ENCODE measurements around the gene MPPED1.
A peak's percentile ranks its signal among the peaks of the same experiment; 100 is the strongest.

The MPPED1 gene

DNA sequence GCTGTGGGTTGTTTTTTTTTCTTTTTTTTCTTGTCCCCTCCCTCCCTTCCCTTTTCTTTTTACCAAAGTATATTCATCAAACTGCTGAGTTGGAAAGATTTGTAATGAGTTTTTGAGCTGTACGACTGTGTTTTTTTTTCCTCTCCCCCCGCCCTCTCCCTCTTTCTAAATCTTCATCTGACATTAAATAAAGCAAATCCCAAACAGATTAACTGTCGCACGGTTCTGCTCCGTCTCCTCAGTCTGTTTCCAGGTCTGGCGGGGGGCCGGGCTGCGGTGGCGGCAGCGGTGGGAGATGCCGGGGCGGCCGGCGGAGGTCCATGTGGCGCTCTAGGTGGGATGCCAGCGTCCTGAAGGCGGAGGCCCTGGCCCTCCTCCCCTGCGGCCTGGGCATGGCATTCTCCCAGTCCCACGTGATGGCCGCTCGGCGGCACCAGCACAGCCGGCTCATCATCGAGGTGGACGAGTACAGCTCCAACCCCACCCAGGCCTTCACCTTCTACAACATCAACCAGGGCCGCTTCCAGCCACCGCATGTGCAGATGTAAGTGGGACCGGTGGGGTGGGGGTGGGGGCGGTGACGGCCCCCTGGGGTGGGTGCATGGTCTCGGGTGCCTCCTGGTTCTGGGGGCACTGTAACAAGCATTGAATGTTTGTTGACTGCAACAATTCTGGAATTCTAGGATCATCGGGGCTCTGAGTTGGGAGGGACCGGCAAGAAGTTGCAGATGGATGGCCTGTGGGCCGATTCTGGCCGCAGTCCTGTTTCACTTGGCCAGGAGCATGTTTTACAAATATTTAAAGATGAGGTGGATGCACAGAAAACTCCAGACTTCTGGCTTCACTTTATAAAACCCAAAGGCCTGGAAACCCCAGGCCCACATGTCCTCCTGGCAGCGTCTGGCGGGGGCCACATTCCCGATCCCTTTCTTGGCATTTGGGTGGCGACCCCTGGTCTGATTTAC is 13.1 kb downstream of the MPPED1 start:
- no peak for DNase-seq
- H3K27me3 Mint-ChIP-seq, result peaks cover 8% of the 10 kb centered on the region
- no peaks in the 10 kb centered on the region for H3K4me1 Mint-ChIP-seq
- no peak overlapping the region for H3K4me3 Mint-ChIP-seq
- no peaks in the 10 kb centered on the region for H3K36me3 Mint-ChIP-seq
- H3K27ac Mint-ChIP-seq, result no peak overlapping the region
- CTCF ChIA-PET, result no interaction called here
- no peaks in the 10 kb centered on the region for H3K9me3 Mint-ChIP-seq

DNA sequence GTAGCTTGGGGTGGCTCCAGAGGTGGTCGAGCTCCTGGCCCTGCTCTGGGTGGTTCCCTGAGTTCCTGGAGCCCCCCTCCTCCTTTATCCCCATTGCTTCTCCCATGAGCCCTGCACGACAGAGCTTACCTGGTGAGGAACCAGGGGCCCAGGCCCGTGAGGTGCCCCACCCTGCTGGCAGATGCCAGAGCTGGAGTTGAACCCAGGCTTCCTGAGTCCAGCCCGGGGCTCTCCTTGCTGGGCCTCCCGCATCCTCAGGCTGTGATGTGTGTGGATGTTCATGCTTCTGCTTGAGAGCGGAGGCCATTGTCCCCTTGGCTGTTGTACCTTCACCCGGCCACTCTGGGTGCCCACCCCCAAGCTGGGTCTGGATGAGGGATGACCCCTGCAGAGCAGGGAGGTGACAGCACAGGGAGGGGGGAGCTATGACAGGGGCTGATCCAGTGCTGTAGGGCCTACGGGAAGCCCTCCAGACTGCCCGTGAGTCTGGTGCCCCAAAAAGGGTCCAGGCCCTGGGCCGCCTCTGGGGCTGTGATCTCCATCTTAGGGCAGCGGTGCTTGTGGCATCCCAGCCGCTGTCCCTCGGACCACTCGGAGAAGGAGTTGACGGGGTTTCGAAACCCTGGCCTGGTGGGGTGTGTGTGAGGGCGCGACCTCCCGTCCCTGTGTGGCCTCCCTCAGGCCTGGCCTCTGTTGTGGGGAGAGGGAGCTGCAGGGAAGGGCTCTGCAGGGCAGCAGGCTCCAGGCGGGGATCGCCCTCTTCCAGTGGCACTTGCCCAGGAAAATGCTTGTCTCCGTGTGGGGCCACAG is 14.4 kb downstream of the MPPED1 start:
- CTCF ChIA-PET, result no interaction called here
- Mint-ChIP-seq H3K27ac (no peak overlapping the region), H3K4me3 (no peak overlapping the region), H3K9me3 (no peaks in the 10 kb centered on the region), H3K36me3 (no peaks in the 10 kb centered on the region), H3K4me1 (no peaks in the 10 kb centered on the region), H3K27me3 (peaks cover 15% of the 10 kb centered on the region)
- DNase-seq, result no peak

DNA sequence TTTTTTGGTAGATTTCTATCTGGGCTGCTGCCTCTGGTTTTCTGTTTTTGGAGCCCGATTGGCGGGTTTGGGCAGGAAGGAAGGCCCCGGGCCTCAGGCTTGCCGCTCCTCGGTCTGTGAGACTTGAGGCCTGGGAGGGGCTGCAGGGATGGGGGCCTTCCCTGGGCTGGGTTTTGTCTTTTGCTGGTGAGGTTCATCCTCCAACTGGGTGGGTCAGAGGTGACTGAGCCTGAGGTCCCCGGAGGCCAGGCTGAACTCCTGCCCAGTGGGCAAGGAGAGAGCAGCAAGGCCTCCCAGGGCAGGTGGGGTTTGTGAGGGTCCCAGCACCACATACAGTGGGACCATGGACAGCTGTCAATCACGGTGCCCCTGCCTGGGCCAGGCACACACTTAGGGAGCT is 15.0 kb downstream of the MPPED1 start:
- no peaks in the 10 kb centered on the region for H3K9me3 Mint-ChIP-seq
- no peak for DNase-seq
- H3K27ac Mint-ChIP-seq, result no peak overlapping the region
- no peaks in the 10 kb centered on the region for H3K4me1 Mint-ChIP-seq
- CTCF ChIA-PET, result no interaction called here
- peaks cover 21% of the 10 kb centered on the region for H3K27me3 Mint-ChIP-seq
- H3K4me3 Mint-ChIP-seq, result no peak overlapping the region
- H3K36me3 Mint-ChIP-seq, result no peaks in the 10 kb centered on the region

DNA sequence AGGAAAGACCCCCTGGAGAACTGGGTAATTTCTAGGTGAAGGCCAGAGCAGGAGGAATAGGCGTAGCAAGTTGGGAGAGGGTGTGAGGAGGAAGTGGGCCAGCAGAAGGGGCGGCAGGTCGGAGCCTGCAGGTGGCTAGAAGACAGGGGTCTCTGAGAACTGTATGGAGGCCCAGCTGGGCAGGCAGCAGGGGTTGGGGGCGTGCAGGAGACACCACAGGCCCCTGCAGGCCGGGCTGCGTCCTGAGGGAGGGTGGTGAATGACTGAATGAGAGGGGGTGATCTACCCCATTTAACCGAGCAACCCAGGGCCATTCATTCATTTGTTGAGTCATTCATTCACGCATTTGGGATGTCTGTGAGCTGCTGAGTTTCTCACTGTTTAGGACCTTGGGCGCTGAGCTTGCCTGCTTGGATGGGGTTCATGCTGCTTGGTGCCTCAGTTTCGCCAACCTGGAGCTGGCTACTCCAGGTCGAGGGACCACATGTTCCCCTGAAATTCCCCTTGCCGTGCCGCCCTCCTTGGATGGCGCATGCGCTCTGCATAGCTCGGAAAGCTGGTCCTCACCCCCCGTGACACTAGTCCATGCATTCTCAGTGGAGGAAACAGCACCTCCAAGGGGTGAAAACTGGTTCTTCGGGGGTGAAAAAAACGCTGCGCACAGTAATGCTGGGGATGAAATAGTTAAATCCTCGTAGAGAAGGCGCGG is 15.6 kb downstream of the MPPED1 start:
- CTCF ChIA-PET, result no interaction called here
- Mint-ChIP-seq H3K27ac (no peak overlapping the region), H3K27me3 (peaks cover 28% of the 10 kb centered on the region), H3K4me1 (no peaks in the 10 kb centered on the region), H3K36me3 (no peaks in the 10 kb centered on the region), H3K4me3 (no peak overlapping the region), H3K9me3 (no peaks in the 10 kb centered on the region)
- no peak for DNase-seq

DNA sequence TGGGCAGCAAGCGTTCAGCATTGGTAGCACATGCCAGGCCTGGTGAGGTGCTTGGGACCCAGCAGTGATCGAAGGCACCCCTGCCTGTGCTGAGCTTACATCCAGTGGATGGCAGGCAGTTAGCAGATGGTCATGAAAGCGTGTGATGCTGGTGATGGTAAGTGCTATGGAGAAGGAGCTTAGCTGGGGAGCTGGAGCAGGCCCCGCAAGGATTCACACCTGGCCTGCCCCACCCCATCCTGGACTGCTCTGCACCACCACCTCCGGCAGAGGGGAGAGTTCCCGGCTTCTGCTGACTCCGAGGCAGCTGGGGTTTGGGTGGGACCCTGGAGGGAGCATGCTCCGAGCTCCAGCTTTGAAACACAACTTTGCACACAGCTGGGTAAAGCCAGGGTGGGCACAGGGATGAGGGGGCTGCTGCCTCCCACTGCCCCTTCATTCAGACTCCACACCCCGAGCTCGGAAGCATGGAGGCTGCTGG is 16.2 kb downstream of the MPPED1 start:
- Mint-ChIP-seq H3K36me3 (no peaks in the 10 kb centered on the region), H3K27me3 (peaks cover 28% of the 10 kb centered on the region), H3K9me3 (no peaks in the 10 kb centered on the region), H3K27ac (no peak overlapping the region), H3K4me1 (no peaks in the 10 kb centered on the region), H3K4me3 (no peak overlapping the region)
- no peak for DNase-seq
- CTCF ChIA-PET, result no interaction called here

DNA sequence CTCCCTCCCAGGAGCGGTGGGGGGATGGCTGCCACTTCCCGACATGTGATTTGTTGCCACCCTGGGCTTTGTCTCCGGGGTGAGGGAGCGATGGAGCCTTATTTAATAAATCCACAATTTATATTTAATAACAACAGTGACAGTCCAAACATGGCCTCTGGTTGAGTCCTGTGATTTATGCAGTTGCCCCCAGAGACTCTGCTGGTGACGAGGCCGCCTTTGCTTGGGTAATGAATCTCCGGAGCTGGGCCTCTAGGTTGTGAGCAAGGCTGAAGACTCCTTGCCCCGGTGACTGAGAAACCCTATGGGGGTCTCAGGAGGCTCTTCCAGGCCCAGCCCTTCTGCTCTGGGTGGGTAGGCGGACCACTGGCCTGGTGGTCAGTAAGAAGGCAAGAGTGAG is 16.7 kb downstream of the MPPED1 start:
- H3K27me3 Mint-ChIP-seq, result peaks cover 28% of the 10 kb centered on the region
- H3K36me3 Mint-ChIP-seq, result no peaks in the 10 kb centered on the region
- DNase-seq, result no peak
- no peak overlapping the region for H3K4me3 Mint-ChIP-seq
- no peaks in the 10 kb centered on the region for H3K9me3 Mint-ChIP-seq
- H3K4me1 Mint-ChIP-seq, result no peaks in the 10 kb centered on the region
- CTCF ChIA-PET, result no interaction called here
- H3K27ac Mint-ChIP-seq, result no peak overlapping the region

DNA sequence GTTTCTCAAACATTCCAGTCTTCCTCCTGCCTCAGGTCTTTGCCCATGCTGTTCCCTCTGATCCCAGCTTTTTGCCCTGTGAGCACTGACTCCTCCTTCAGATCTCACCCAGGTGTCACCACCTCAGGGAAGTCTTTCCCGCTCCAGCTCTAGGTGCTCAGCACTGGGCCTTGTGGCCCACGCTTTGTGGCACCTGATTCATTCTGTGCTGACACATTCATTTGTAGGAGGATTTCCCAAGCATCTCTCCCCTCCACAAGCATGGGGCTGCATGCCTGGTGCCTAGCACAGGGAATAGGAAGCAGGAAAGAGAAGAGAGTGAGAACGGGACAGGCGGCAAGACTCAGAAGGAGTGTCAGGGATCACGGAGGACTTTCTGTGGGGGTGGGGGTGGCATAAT is 17.6 kb downstream of the MPPED1 start:
- Mint-ChIP-seq H3K27ac (no peak overlapping the region), H3K4me3 (no peak overlapping the region), H3K4me1 (no peaks in the 10 kb centered on the region), H3K36me3 (no peaks in the 10 kb centered on the region), H3K9me3 (no peaks in the 10 kb centered on the region), H3K27me3 (peaks cover 28% of the 10 kb centered on the region)
- CTCF ChIA-PET, result no interaction called here
- DNase-seq, result no peak

DNA sequence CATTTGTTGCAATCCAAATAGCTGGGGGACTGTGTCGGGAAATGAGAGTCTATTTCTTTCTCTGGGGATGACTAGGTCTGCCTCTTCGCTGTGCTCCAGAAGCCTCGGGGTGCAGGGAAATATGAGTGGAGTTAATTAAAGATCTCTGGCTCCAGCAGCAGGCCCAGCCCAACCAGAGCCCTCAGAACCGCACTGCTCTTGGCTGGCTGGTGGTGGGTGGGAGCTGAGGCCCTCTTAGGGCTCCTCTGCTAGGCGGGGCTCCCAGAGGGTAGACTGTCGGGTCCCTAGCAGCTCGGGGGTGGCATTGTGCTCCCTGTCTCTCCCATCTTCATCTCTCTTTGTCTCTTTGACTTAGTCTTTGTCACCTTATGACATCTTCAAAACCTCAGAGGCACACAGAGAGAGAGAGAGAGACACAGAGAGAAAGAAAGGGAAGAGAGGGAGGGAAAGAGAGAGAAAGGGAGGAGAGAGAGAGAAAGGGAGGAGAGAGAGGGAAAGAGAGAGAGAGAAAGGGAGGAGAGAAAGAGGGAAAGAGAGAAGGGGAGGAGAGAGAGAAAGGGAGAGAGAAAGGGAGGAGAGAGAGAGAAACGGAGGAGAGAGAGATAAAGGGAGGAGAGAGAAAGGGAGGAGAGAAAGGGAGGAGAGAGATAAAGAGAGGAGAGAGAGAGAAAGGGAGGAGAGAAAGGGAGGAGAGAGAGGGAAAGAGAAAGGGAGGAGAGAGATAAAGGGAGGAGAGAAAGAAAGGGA is 20.2 kb downstream of the MPPED1 start:
- H3K27ac Mint-ChIP-seq, result no peak overlapping the region
- H3K4me1 Mint-ChIP-seq, result no peaks in the 10 kb centered on the region
- no peaks in the 10 kb centered on the region for H3K9me3 Mint-ChIP-seq
- DNase-seq, result no peak
- no peak overlapping the region for H3K4me3 Mint-ChIP-seq
- CTCF ChIA-PET, result no interaction called here
- no peaks in the 10 kb centered on the region for H3K36me3 Mint-ChIP-seq
- H3K27me3 Mint-ChIP-seq, result peaks cover 28% of the 10 kb centered on the region

DNA sequence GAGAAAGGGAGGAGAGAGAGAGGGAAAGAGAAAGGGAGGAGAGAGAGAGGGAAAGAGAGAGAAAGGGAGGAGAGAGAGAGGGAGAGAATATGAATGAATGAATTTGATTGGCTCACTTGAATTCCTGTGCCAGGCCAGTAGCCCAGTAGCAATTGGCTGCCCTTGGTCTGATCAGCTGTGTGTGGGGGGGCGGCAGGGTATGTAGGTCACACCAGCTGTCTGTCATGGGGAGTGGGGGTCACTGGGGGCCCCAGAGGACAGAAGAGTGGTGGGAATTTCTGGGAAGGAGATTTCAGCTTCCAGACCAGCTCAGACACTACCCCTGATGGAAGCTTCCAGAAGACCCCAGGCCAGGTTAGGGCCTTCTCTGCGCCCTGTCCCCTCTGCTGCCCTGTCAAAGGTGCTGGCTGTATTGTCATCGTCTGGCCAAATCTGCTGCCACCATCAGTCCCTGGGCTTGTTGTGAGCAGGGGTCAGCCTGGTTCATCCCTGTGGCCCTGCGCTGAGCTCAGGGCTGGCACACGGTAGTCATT is 21.1 kb downstream of the MPPED1 start:
- no peak overlapping the region for H3K27ac Mint-ChIP-seq
- no peaks in the 10 kb centered on the region for H3K4me1 Mint-ChIP-seq
- H3K9me3 Mint-ChIP-seq, result no peaks in the 10 kb centered on the region
- peaks cover 28% of the 10 kb centered on the region for H3K27me3 Mint-ChIP-seq
- CTCF ChIA-PET, result no interaction called here
- H3K36me3 Mint-ChIP-seq, result no peaks in the 10 kb centered on the region
- H3K4me3 Mint-ChIP-seq, result no peak overlapping the region
- peak; percentile 10 for DNase-seq

DNA sequence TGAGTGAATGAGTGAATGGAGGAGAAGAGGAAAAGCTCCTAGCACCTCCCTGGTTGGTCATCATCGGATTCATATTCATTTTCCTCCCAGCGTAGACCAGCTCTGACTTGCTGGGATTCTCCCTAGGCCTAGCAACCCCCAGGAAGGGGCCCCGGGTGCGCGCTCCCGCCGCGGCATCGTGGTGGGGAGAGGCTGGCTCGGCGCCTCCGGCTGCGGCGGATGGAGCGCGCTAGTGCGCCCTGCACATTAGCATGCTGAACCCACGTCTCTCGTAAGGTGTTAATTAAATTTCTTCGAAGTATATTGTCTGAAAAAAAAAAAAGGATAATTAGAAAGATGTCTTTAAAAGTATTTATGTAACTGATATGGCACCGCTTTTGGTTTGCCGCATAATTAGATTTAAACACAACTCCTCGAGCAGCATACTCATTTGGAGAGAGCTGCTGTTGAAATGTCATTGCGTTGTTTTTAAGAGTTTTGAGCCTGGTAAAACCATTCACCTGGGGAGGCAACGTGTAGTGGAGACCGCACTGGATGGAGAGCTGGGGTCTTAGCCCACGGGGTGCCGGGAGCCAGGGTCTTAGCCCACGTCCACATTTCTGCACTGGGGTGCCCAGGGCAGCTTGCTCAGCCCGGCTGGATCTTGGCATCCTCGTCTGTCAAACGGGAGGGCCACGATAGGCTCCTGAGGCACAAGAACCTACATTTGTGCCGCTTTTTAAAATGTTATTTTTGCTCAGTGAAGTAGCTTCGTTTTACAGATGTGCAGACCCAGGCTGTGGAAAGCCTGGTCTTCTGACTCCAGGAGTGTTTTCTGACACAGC is 21.8 kb downstream of the MPPED1 start:
- Mint-ChIP-seq H3K27me3 (peaks cover 28% of the 10 kb centered on the region), H3K27ac (no peak overlapping the region), H3K4me1 (no peaks in the 10 kb centered on the region), H3K4me3 (no peak overlapping the region), H3K9me3 (no peaks in the 10 kb centered on the region), H3K36me3 (no peaks in the 10 kb centered on the region)
- no peak for DNase-seq
- CTCF ChIA-PET, result no interaction called here

DNA sequence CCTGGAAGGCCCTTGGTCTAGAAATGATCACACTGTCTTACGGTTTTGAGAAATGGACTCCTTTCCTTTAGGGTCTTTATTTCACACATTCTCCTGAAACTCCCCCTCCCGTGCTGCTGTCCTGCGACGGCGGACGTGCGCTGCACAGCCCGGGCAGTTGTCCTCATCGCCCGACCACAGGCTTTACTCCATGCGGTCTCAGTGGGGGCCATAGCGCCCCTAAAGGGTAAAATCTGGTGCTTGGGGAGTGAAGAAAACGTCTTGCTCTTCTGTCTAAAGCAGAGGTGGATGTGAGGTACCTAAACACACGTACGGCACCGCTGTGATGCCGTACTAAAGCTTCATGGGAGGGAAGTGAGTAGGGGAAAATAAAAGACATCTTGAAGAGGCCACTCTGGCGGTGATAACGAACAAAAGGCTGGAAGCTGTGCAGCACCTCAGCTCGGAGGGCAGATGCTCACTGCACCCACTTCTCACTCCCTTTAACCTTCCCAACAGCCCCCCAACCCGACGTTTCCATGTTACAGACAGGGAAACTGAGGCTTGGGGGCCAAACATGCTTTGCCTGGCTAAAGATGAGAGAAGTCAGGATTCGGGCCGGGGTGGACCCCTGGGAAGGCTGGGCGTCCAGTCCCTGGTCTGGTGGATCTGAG is 22.6 kb downstream of the MPPED1 start:
- Mint-ChIP-seq H3K9me3 (no peaks in the 10 kb centered on the region), H3K4me3 (no peak overlapping the region), H3K27me3 (peaks cover 24% of the 10 kb centered on the region), H3K36me3 (no peaks in the 10 kb centered on the region), H3K4me1 (no peaks in the 10 kb centered on the region), H3K27ac (peak overlapping the region; percentile 37)
- peak; percentile 15 for DNase-seq
- CTCF ChIA-PET, result no interaction called here

DNA sequence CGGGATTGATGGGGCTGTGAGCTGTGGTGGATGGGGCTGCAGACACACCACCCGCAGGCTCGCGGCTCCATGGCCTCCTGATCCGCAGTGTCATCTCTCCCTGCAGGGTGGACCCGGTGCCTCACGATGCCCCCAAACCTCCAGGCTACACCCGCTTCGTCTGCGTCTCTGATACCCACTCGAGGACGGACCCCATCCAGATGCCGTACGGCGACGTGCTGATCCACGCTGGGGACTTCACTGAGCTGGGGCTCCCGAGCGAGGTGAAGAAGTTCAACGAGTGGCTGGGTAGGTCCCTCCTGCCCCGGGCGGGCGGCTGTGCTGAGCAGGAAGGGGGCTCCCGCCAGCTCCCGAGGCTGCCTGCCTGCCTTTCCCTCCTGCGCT is 23.1 kb downstream of the MPPED1 start:
- no peak overlapping the region for H3K27ac Mint-ChIP-seq
- peaks cover 21% of the 10 kb centered on the region for H3K27me3 Mint-ChIP-seq
- no peaks in the 10 kb centered on the region for H3K36me3 Mint-ChIP-seq
- CTCF ChIA-PET, result interaction anchor here (0.6 kb wide), 1 partner anchor 38 kb away, joined by 3 read pairs; no protein-coding TSS in a partner anchor
- no peak overlapping the region for H3K4me3 Mint-ChIP-seq
- peak; percentile 13 for DNase-seq
- H3K9me3 Mint-ChIP-seq, result no peaks in the 10 kb centered on the region
- H3K4me1 Mint-ChIP-seq, result no peaks in the 10 kb centered on the region
